HEK293T (cell line): Measurements from ENCODE around the gene SHPK.

Experiments used
- CTBP1 ChIP-seq: fragments of 450-650 bp; IDR thresholded peaks from 2 replicates; pipeline ENCODE4 v1.6.1; 2016; ENCODE audit warnings: borderline replicate concordance
- FOXA1 ChIP-seq: fragments of 450-650 bp; IDR thresholded peaks from 2 replicates; pipeline ENCODE4 v1.6.1; 2016; ENCODE audit warnings: mild to moderate bottlenecking
- SUZ12 ChIP-seq: fragments of 450-650 bp; IDR thresholded peaks from 2 replicates; pipeline ENCODE4 v1.6.1; 2016; ENCODE audit warnings: mild to moderate bottlenecking

DNA sequence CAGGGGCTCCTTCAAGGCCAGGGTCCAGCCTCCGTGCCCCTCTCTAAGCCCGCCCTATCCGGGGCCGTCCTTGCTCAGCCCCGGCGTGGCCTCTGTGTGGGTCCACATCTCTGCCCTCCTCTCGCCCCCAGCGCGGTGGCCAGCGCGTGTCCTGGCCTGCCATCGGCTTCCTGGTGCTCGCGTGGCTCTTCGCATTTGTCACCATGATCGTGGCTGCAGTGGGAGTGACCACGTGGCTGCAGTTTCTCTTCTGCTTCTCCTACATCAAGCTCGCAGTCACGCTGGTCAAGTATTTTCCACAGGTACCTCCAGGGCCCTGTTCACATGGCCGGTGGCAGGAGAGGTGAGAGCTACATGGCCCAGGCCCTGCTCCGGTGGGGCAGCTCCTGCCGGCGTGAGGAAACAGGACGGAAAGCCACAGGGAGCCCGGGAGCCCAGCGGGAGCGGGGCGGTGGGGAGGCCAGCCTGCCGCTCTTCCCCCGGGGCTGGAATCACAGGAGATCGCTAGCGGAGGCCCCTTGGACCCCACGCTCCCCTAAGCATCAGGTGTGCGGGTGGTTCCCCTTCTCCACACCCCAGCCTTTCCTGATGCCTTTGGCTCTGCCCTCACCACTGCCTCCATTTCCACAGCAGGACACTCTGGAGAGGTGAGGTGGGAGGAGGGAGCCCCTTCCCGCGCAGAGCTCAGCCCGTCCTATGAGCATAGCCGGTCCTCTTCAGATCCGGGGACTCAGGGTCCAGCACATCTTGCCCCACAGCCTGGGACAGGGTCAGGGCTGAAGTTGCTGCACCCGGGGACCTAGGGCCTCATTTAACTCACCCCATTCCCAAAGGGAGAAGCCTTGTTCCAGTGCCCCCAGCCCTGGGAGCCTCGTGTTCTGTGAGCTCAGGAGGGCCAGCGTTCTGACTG lies 22.1 kb upstream of the SHPK start:
- TF ChIP-seq CTBP1 (no peak), FOXA1 (no peak), SUZ12 (no peak)
